ENCODE data around the gene HECTD3.

HECTD3 gene

DNA sequence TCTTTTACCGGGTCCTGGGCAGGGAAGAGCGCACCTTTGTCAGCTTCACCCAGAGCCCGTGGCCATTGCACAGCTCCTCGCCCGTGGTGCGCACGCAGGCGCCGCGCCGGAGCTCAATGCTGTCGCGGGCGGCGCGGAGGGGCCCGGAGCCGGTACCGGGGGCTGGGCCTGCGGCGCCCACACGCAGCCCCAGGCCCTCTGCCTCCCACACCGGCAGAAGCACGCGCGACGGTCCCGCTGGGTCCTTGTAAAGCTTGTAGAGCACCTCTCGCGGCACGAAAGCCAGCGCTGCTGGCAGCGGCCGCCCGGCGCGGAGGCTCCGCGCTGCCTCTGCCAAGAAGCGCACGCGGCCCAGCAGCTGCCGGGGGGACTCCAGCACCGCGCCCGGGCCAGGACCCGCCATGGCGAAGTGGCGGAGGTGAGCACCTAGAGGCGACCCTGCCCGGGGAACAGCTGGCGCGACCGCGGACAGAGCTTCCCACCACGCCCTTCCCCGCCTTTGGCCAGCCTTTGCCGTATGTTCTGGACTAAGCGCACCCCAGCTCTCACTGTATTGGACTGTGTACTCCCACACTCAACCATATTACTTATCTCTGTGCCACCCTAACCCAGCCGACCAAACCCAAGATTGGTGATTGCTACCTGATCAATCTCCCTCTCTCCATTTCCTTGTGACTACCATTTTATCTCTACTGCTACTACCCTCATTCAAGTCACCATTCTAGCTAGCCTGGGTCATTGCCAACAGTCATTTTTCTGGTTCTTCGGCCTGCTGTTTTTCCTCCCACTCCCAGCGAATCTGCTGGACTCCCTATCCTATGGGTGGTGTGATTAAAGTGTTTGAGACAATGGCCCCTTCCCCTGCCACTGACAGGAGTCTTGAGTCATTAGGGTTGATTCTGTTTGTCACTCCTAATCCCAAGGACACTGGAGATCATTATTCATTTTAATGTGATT lies at the start of gene HECTD3:
Gene HECTD3, minus strand, starts transcription at position 470 of the 957 bp plus-strand sequence. Its CDS starts 67 bp downstream, at position 403.
- peak; percentile 61 for DNase-seq (ENCODE audit: low read depth)

GRCh38 chr1:45059829-45060228 lies 48.7 kb upstream of the HECTD3 start:
- no peak for DNase-seq (ENCODE audit: low read depth)

- no peak for DNase-seq (ENCODE audit: low read depth)
Measured at GRCh38 chr1:45057542-45057941, 46.4 kb upstream of the HECTD3 start.

DNA sequence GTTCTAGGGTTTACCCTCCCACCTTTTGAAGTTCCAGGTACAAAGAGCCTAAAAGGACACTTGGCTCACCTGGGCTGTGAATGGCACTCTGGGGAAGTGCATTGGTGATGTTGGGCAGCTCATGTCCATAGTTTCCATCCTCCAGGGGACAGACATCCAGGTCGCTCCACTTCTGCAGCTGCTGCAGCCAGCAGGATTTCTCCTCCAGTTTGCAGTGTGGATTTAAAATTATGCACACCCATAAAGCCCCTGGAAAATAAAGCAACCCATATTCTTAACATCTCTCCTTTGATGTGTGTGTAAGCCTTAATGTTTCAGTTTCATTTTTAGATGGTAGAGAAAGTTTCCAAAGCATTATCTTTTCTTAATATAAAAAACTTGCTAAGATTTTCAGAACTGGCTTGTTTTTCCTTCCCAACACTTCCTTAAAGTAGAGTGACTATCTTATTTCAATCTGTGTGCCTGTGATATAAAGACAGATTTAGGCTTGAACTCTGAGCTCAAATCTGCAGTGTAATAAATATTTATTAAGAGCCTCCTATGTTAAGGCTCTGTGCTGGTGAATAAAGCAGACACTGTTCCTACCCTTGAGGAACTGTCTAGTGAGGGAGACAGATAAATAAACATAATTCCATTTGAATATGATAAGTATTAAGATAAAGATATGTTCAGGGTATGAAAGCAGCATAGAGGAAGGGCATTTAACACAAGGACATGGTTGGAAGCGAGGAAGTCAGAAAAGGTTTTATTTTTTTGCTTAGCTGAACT lies 40.1 kb upstream of the HECTD3 start:
- no peak for DNase-seq (ENCODE audit: low read depth)

GRCh38 chr1:45047032-45047431 lies 35.9 kb upstream of the HECTD3 start:
- DNase-seq (ENCODE audit: low read depth), result no peak

GRCh38 chr1:45044916-45045315 lies 33.8 kb upstream of the HECTD3 start:
- no peak for DNase-seq (ENCODE audit: low read depth)

DNA sequence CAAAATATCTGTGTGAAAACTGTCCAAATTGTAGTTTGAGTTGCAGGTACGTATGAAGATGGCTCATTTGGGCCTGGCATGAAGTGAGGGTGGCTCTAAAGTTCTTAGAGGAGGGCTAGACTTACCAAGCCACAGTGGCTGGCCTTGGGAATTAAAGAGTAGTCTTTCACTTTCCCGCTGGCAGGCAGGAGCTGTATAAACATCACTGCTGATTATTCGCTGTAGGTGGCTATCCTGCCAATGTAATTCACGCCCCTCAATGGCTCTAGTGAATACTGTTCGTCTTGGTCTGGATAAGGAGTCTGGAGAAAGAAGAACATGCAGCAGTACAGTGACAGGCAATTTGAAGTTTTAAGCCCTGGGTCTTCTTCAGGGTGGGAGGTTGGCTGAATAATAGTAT lies 32.0 kb upstream of the HECTD3 start:
- no peak for DNase-seq (ENCODE audit: low read depth)

DNA sequence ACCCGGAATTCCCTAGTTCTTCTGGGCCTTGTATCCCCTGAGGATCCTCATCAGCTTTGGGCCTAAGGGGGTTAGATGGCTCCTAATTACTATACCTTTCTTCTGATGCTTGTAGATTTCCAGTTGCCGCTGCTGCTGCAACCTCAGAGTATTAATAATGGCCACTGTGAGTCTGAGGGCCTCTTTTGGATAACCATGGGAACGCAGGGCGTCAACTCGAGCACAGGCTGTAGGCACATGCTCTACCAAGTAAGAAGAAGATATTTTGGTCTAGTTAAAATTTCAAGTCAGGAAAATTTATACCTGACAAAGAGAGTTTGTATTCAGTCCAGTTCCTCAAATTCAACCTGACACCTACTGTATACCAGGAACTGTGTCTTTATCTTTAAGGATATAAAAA lies 29.2 kb upstream of the HECTD3 start:
- DNase-seq (ENCODE audit: low read depth), result no peak

- DNase-seq (ENCODE audit: low read depth), result no peak
Measured at GRCh38 chr1:45038661-45039364, 27.7 kb upstream of the HECTD3 start.

GRCh38 chr1:45038240-45038639 lies 27.1 kb upstream of the HECTD3 start:
- no peak for DNase-seq (ENCODE audit: low read depth)

- no peak for DNase-seq (ENCODE audit: low read depth)
Measured at GRCh38 chr1:45037456-45037855, 26.3 kb upstream of the HECTD3 start.

DNA sequence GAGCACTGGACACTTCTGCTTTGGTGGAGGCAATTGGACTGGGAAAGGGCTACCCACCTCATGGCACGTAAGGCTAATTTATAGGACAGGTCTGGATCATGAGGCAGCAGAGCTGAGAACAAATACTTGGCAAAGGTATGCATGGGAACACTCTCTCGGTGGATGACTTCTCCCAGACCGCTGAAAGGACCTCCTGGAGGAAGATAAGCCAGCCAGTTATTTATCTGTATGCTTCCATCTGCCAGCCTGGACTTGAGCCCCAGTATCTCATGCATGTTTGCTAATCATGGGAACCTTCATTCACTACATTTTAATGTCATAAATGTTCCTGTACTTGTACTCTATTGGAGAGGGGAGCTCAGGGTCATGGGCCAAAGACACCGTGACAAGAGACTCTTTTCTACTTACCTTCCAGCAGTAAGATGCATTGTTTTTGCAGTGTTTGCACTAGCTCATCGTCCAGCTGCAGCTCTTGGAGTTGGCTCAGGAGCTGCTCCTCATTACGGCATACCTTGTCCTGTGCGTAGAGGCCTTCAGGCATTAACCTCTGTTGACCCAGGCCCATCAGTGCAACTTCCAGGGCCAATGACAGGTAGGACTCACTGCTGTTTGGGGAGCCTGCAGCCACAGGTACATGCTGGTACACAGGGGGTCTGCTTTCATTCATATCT lies 24.6 kb upstream of the HECTD3 start:
- DNase-seq (ENCODE audit: low read depth), result no peak

- DNase-seq (ENCODE audit: low read depth), result no peak
Measured at GRCh38 chr1:45033356-45033755, 22.2 kb upstream of the HECTD3 start.

GRCh38 chr1:45032837-45033236 lies 21.7 kb upstream of the HECTD3 start:
- DNase-seq (ENCODE audit: low read depth), result no peak

DNA sequence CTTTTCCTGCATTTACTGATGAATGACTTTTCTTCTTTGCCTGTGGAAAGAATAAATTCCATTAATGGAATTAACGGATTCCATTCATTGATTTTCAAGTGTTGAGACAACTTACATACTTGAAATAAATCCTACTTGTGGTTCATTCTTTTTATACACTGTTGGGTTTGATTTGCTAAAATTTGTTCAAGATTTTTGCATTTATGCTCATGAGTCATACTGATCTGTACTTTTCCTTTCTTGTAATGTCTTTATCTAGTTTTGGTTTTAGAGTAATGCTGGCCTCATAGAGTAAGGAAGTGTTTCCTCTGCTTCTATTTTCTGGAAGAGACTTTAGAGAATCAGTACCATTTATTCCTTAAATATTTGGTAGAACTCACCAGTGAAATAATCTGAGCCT lies 15.3 kb upstream of the HECTD3 start:
- DNase-seq (ENCODE audit: low read depth), result no peak

DNA sequence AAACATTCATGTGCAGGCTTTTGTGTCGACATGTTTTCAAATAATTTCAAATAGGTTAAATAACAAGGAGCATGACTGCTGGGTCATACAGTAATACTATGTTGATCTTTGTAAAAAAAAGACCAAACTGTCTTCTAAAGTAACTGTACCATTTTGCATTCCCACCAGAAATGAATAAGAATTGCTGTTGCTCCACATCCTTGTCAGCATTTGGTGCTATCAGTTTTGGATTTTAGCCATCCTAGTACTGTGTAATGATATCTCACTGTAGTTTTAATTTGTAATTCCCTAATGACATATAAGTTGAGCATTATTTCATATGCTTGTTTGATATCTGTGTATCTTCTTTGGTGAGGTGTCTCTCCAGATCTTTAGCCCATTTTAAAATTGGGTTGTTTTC lies 12.5 kb upstream of the HECTD3 start:
- no peak for DNase-seq (ENCODE audit: low read depth)

DNA sequence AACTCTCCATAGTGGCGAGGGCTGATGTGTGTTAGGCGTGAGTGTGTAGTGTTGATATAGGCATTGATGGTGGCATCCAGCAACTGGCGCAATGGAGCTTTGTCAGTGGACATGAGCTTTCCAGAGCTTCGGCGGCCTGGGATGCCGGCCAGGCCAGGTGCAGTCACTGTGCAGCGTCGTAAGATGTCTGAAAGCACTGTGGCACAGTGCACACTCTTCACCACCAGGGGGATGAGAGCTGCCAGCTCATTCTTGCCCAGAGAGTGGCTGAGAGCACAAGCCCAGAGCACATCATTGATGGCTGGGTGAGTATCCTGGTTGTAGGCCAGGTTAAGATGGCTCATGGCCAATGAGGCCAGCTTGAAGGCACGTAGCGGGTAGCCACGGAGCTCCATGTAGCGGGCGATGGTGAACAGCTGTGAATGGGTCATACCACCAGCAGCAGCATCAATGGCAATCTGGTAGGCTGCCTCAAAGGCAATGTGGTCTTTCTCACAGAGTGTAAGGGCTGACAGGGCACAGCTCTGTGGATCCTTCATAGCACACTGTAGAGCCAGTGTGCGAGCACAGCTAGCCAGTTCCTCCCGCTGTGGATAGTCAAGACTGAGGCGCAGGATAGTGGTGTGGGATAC lies 7.6 kb upstream of the HECTD3 start:
- peak; percentile 30 for DNase-seq (ENCODE audit: low read depth)

DNA sequence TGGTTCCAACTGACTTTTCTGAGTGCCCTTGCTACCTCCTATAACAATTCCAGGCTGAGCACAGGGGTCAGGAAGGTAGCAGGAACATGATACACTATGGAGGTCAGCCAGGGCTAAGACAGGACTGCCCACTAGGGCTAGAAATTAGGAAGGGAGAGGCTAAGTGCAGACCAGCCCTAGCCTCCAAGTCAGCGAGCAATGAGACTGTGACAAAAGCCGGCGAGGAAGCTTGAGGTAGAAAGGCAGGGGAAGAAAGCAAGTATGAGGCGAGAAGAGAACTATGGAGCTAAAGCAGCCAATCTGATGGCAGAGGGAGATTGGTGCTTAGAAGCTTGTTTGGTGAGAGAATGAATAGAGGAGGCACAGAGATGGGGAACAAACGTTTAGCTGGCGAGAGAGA lies 5.6 kb upstream of the HECTD3 start:
- DNase-seq (ENCODE audit: low read depth), result no peak

DNA sequence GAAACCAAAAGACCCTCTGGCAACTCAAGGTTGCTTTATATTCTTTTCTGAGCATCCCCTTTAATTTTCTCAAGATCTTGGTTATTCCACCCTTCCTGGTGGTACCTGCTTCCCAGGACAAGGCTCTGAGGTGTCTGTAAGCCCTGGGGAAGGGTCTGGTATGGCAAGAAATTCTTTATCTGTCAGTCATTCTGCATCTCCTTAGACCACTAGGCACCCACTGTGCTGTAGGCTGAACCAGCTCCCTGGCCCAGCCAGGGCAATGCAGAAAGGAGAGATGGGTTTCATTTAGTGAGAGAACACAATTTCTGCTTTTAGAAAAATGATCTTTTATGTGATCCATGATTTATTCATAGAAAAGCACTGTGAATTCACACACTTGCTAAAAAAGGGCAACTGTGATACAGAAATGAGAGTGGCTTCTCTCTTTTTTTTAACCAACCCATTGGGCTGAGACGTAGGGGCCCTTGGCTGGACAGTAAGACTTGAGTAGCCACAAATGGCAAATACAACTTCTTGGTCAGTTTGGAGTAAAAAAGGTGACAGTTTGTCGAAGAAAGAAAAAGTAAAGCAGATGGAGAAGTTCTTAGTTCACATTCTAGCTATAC lies 5.1 kb upstream of the HECTD3 start:
- DNase-seq (ENCODE audit: low read depth), result no peak

- no peak for DNase-seq (ENCODE audit: low read depth)
Measured at GRCh38 chr1:45015683-45016082, 4.6 kb upstream of the HECTD3 start.

Measured in activated T-helper 9 cell treated with anti-CD3 and anti-CD28 coated beads, Interleukin-2, amount 50 U/mL, for 16 hours (primary cell).